NCI-H774 (cell line): ENCODE data around the gene RUNDC1.
A peak's percentile ranks its signal among the peaks of the same experiment; 100 is the strongest.
"Not testable (repeated sequence)": the region's sequence is repeated elsewhere in the genome, so short reads cannot be mapped to it uniquely, and the experiment has no call there.

Experiments used
- DNase-seq: peaks from one replicate; lab custom pipeline; 2025; lab: John Stamatoyannopoulos, UW

The RUNDC1 gene

GRCh38 chr17:42991471-42991870 lies 11.1 kb downstream of the RUNDC1 start:
- DNase-seq: no peak

- no peak for DNase-seq
Observed at GRCh38 chr17:42992872-42993271, 12.5 kb downstream of the RUNDC1 start.

- DNase-seq: not testable (repeated sequence)
Observed at GRCh38 chr17:42993913-42994312, 13.5 kb downstream of the RUNDC1 start.

GRCh38 chr17:42997390-42997983 lies 17.1 kb downstream of the RUNDC1 start:
- DNase-seq: peak; percentile 48

GRCh38 chr17:42997984-42998938 lies 17.9 kb downstream of the RUNDC1 start, which contains the start of gene RPL27:
RPL27 (plus strand) TSS chr17:42998419; CDS start chr17:42998751, 332 bp downstream.
- peak; percentile 100 for DNase-seq

- DNase-seq: no peak
Observed at GRCh38 chr17:42999003-42999525, 18.7 kb downstream of the RUNDC1 start.

GRCh38 chr17:43000894-43001293 lies 20.5 kb downstream of the RUNDC1 start:
- DNase-seq: not testable (repeated sequence)

- no peak for DNase-seq
Observed at GRCh38 chr17:43003542-43004172, 23.3 kb downstream of the RUNDC1 start.

- peak; percentile 77 for DNase-seq
Observed at GRCh38 chr17:43006639-43007551, 26.5 kb downstream of the RUNDC1 start, which contains the start of gene IFI35. IFI35 (plus strand) TSS chr17:43006784; CDS start chr17:43006948, 164 bp downstream.

GRCh38 chr17:43010667-43011308 lies 30.4 kb downstream of the RUNDC1 start:
- DNase-seq: no peak

GRCh38 chr17:43011728-43012472 lies 31.5 kb downstream of the RUNDC1 start:
- no peak for DNase-seq

GRCh38 chr17:43013296-43013695 lies 32.9 kb downstream of the RUNDC1 start:
- no peak for DNase-seq

GRCh38 chr17:43014020-43014648 lies 33.8 kb downstream of the RUNDC1 start:
- no peak for DNase-seq

GRCh38 chr17:43014649-43015542 lies 34.5 kb downstream of the RUNDC1 start:
- no peak for DNase-seq

GRCh38 chr17:43015579-43015978 lies 35.2 kb downstream of the RUNDC1 start:
- no peak for DNase-seq

GRCh38 chr17:43016216-43016615 lies 35.9 kb downstream of the RUNDC1 start:
- DNase-seq: no peak

GRCh38 chr17:43018008-43018853 lies 37.9 kb downstream of the RUNDC1 start:
- DNase-seq: peak; percentile 41
